Measurements from ENCODE around the gene OR10C1.
"Not testable (repeated sequence)": the region's sequence is repeated elsewhere in the genome, so short reads cannot be mapped to it uniquely, and the experiment has no call there.

The OR10C1 gene

GRCh38 chr6:29439006-29439405 is at the start of gene OR10C1:
OR10C1 (plus strand) TSS chr6:29439306; CDS start chr6:29440016, 710 bp downstream.
- DNase-seq, result no peak

GRCh38 chr6:29395331-29395730 is 43.8 kb upstream of the OR10C1 start, which contains the start of gene OR12D2:
OR12D2 (plus strand) TSS chr6:29395631; CDS start chr6:29396700, 1,069 bp downstream.
- no peak for DNase-seq

- no peak for DNase-seq
Observed at GRCh38 chr6:29399525-29399924, 39.6 kb upstream of the OR10C1 start.

GRCh38 chr6:29403801-29404200 is 35.3 kb upstream of the OR10C1 start:
- DNase-seq, result no peak

GRCh38 chr6:29414588-29414987 is 24.5 kb upstream of the OR10C1 start, which contains the start of gene OR12D1:
OR12D1 (plus strand) TSS chr6:29414928.
- no peak for DNase-seq

GRCh38 chr6:29419516-29419915 is 19.6 kb upstream of the OR10C1 start:
- DNase-seq, result no peak

- no peak for DNase-seq
Observed at GRCh38 chr6:29424168-29424567, 14.9 kb upstream of the OR10C1 start.

- no peak for DNase-seq
Observed at GRCh38 chr6:29424575-29424974, 14.5 kb upstream of the OR10C1 start.

GRCh38 chr6:29425075-29425474 is 14.0 kb upstream of the OR10C1 start:
- DNase-seq, result no peak

- no peak for DNase-seq
Observed at GRCh38 chr6:29426654-29427053, 12.5 kb upstream of the OR10C1 start.

- not testable (repeated sequence) for DNase-seq
Observed at GRCh38 chr6:29436730-29437129, 2.4 kb upstream of the OR10C1 start.

- no peak for DNase-seq
Observed at GRCh38 chr6:29442719-29443118, 3.6 kb downstream of the OR10C1 start.

GRCh38 chr6:29444031-29444430 is 4.9 kb downstream of the OR10C1 start:
- DNase-seq, result not testable (repeated sequence)

- no peak for DNase-seq
Observed at GRCh38 chr6:29447670-29448069, 8.6 kb downstream of the OR10C1 start.

- DNase-seq, result no peak
Observed at GRCh38 chr6:29451471-29452193, 12.5 kb downstream of the OR10C1 start.

GRCh38 chr6:29456971-29457370 is 17.9 kb downstream of the OR10C1 start, which contains the start of the genes OR11A1 and OR2H1:
OR11A1 (minus strand) TSS chr6:29457071; CDS start chr6:29427641, 29,430 bp downstream.
OR2H1 (plus strand) TSS chr6:29457155; CDS start chr6:29461770, 4,615 bp downstream.
- DNase-seq, result no peak

GRCh38 chr6:29461021-29461814 is 22.1 kb downstream of the OR10C1 start:
- DNase-seq, result no peak

GRCh38 chr6:29462022-29462421 is 22.9 kb downstream of the OR10C1 start:
- no peak for DNase-seq

GRCh38 chr6:29465279-29465678 is 26.2 kb downstream of the OR10C1 start:
- DNase-seq, result no peak

- DNase-seq, result no peak
Observed at GRCh38 chr6:29465801-29466200, 26.7 kb downstream of the OR10C1 start.

- no peak for DNase-seq
Observed at GRCh38 chr6:29466241-29466640, 27.1 kb downstream of the OR10C1 start.

- no peak for DNase-seq
Observed at GRCh38 chr6:29474996-29475395, 35.9 kb downstream of the OR10C1 start.

- DNase-seq, result no peak
Observed at GRCh38 chr6:29477923-29478450, 38.9 kb downstream of the OR10C1 start.

GRCh38 chr6:29478740-29479139 is 39.6 kb downstream of the OR10C1 start:
- DNase-seq, result no peak
